GM23248 (cell line): ENCODE data around the gene MYT1.

ENCODE experiments used
- EZH2 ChIP-seq: fragments of 200-600 bp; sonication (generic); IDR thresholded peaks from 2 replicates; pipeline ENCODE4 v1.6.1; 2018; ENCODE audit warnings: antibody characterized with exemption, mild to moderate bottlenecking; ENCODE audit not compliant: insufficient read depth, poor library complexity, severe bottlenecking
- EZH2phosphoT487 ChIP-seq: fragments of 200-600 bp; sonication (generic); IDR thresholded peaks from 2 replicates; pipeline ENCODE4 v1.6.1; 2018; ENCODE audit warnings: antibody characterized with exemption, moderate library complexity, mild to moderate bottlenecking, low read depth; ENCODE audit not compliant: insufficient read depth

GRCh38 chr20:64177384-64177783, 13.1 kb downstream of the MYT1 start:
- no peak for TF ChIP-seq EZH2
- no peak for TF ChIP-seq EZH2phosphoT487
